ENCODE data around the gene DNTTIP2.
"Not testable (repeated sequence)": the region's sequence is repeated elsewhere in the genome, so short reads cannot be mapped to it uniquely, and the experiment has no call there.

DNTTIP2 gene

GRCh38 chr1:93840956-93841482 lies 38.0 kb downstream of the DNTTIP2 start:
- no peak for DNase-seq

- DNase-seq = no peak
Observed at GRCh38 chr1:93839753-93840152, 39.3 kb downstream of the DNTTIP2 start.

- no peak for DNase-seq
Observed at GRCh38 chr1:93839307-93839706, 39.7 kb downstream of the DNTTIP2 start.

- DNase-seq = no peak
Observed at GRCh38 chr1:93837961-93838360, 41.0 kb downstream of the DNTTIP2 start.

- not testable (repeated sequence) for DNase-seq
Observed at GRCh38 chr1:93833293-93833692, 45.7 kb downstream of the DNTTIP2 start.

GRCh38 chr1:93829061-93829460 lies 49.9 kb downstream of the DNTTIP2 start:
- DNase-seq = no peak

- DNase-seq = no peak
Observed at GRCh38 chr1:93828367-93828755, 50.6 kb downstream of the DNTTIP2 start.

- no peak for DNase-seq
Observed at GRCh38 chr1:93827633-93828366, 51.2 kb downstream of the DNTTIP2 start.

- DNase-seq = peak; percentile 40
Observed at GRCh38 chr1:93827128-93827527, 51.9 kb downstream of the DNTTIP2 start.

- no peak for DNase-seq
Observed at GRCh38 chr1:93824834-93825233, 54.2 kb downstream of the DNTTIP2 start.

- no peak for DNase-seq
Observed at GRCh38 chr1:93822730-93823425, 56.1 kb downstream of the DNTTIP2 start.

GRCh38 chr1:93821423-93822144 lies 57.4 kb downstream of the DNTTIP2 start:
- DNase-seq = no peak

- no peak for DNase-seq
Observed at GRCh38 chr1:93820554-93821422, 58.2 kb downstream of the DNTTIP2 start.

- no peak for DNase-seq
Observed at GRCh38 chr1:93818570-93818959, 60.4 kb downstream of the DNTTIP2 start.

GRCh38 chr1:93817819-93818569 lies 61.0 kb downstream of the DNTTIP2 start:
- no peak for DNase-seq

- DNase-seq = peak; percentile 20
Observed at GRCh38 chr1:93816970-93817678, 61.9 kb downstream of the DNTTIP2 start.
